ENCODE data around the gene CALHM5.

GRCh38 chr6:116471531-116471930 lies 39.9 kb upstream of the CALHM5 start:
- TF ChIP-seq CTCF (conservative IDR thresholded peaks at IDR 0.05; ENCODE audit: low read depth, low read length) (no peak), RAD21 (IDR thresholded peaks at IDR 0.05; ENCODE audit: low read length) (no peak)
